SK-N-SH (cell line): ENCODE data around the gene SCNN1A.

ENCODE experiments used
- CHD2 ChIP-seq: fragments of 150-350 bp; IDR thresholded peaks from 2 replicates; pipeline ENCODE4 v1.6.1; 2018; ENCODE audit warnings: low read length; ENCODE audit not compliant: partially characterized antibody
- CTCF ChIP-seq: fragments of 200-600 bp; sonication (generic); IDR thresholded peaks from 2 replicates; pipeline ENCODE4 v1.6.1; 2017; ENCODE audit warnings: antibody characterized with exemption, mild to moderate bottlenecking, moderate library complexity
- EP300 ChIP-seq, 2 experiments: IDR thresholded peaks; 2 replicates each; pipeline versions ENCODE4 v1.4.0 to v1.6.1; 2012; ENCODE audit warnings: borderline replicate concordance in 1 of 2, low read depth in 1 of 2, low read length in 1 of 2
- EZH2phosphoT487 ChIP-seq: fragments of 200-600 bp; sonication (generic); IDR thresholded peaks from 2 replicates; pipeline ENCODE4 v1.6.1; 2017; ENCODE audit warnings: low read depth, mixed run types, mild to moderate bottlenecking, antibody characterized with exemption, moderate library complexity, borderline replicate concordance
- FOXJ3 ChIP-seq: sonication (generic); formaldehyde crosslinking; IDR thresholded peaks from 2 replicates; pipeline ENCODE4 v1.5.1; 2020; ENCODE audit warnings: mild to moderate bottlenecking, missing genetic modification reagents
- GABPA ChIP-seq: IDR thresholded peaks from 2 replicates; pipeline ENCODE4 v1.4.0; 2012; ENCODE audit warnings: low read depth, mild to moderate bottlenecking
- MAX ChIP-seq: IDR thresholded peaks from 2 replicates; pipeline ENCODE4 v1.4.0; 2012; ENCODE audit warnings: low read depth
- NFIC ChIP-seq: IDR thresholded peaks from 2 replicates; pipeline ENCODE4 v1.4.0; 2012; ENCODE audit warnings: borderline replicate concordance
- POLR2AphosphoS5 ChIP-seq: IDR thresholded peaks from 2 replicates; pipeline ENCODE4 v1.6.1; 2012; ENCODE audit warnings: low read depth, low read length
- RAD21 ChIP-seq: IDR thresholded peaks from 2 replicates; pipeline ENCODE4 v1.6.1; 2012; ENCODE audit warnings: mild to moderate bottlenecking, low read length
- SIN3A ChIP-seq: IDR thresholded peaks from 2 replicates; pipeline ENCODE4 v1.6.1; 2012; ENCODE audit warnings: low read depth, mild to moderate bottlenecking, low read length, moderate library complexity, borderline replicate concordance
- SMC3 ChIP-seq: IDR thresholded peaks from 2 replicates; pipeline ENCODE4 v1.6.1; 2012; ENCODE audit warnings: low read depth, low read length, improper control_type of control experiment
- TAF1 ChIP-seq: IDR thresholded peaks from 2 replicates; pipeline ENCODE4 v1.6.1; 2012; ENCODE audit warnings: low read depth, mild to moderate bottlenecking, low read length, moderate library complexity, borderline replicate concordance
- TEAD4 ChIP-seq: IDR thresholded peaks from 2 replicates; pipeline ENCODE4 v1.4.0; 2012; ENCODE audit warnings: mild to moderate bottlenecking, borderline replicate concordance; ENCODE audit not compliant: insufficient read depth

DNA sequence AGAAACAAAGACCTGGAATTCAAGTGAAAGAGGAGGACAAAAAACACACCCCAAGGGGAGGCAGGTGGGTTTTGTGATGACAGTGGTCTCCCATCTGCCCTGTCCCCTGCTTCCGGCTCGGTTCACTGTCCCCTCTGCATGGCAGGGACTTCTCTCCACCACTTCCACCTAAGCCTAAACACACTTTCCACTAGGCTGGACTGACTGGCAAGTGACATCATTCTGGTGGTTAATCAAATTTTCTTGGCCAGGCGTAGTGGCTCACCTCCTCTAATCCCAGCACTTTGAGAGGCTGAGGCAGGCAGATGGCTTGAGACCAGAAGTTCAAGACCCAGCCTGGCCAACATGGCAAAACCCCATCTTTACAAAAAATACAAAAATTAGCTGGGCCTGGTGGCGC lies 53.0 kb downstream of the SCNN1A start:
- TF ChIP-seq POLR2AphosphoS5 (no peak), CTCF (no peak), TAF1 (no peak), GABPA (no peak), SMC3 (no peak), FOXJ3 (CRISPR knock-in tag) (no peak), CHD2 (no peak), RAD21 (no peak), TEAD4 (no peak), EZH2phosphoT487 (no peak), NFIC (no peak), EP300 (IDR thresholded peaks at IDR 0.05; ENCODE audit: borderline replicate concordance in 1 of 2, low read depth in 1 of 2, low read length in 1 of 2) (no peak), SIN3A (no peak), MAX (no peak)
